Measurements from ENCODE around the gene PDZD7.

Gene PDZD7

GRCh38 chr10:100962351-100963080, 68.4 kb downstream of the PDZD7 start:
- DNase-seq = no peak

- no peak for DNase-seq
Observed at GRCh38 chr10:100960251-100960650, 70.7 kb downstream of the PDZD7 start.

All from stimulated activated CD4-positive, alpha-beta T cell treated with anti-CD3 and anti-CD28 coated beads, Interleukin-2, amount 100 ng/mL, for 24 hours (primary cell).